HEK293 (cell line): ENCODE data around the gene DUSP22.

Source experiments
- EGR2 ChIP-seq: fragments of 450-650 bp; formaldehyde crosslinking; IDR thresholded peaks from 2 replicates; pipeline ENCODE4 v1.5.1; 2016; ENCODE audit warnings: low read depth, missing biosample characterization, missing genetic modification characterization
- HOXA7 ChIP-seq: sonication (generic); formaldehyde crosslinking; IDR thresholded peaks from 2 replicates; pipeline ENCODE4 v1.8.1; 2022; ENCODE audit warnings: missing genetic modification reagents, borderline replicate concordance
- KLF1 ChIP-seq: fragments of 450-650 bp; formaldehyde crosslinking; IDR thresholded peaks from 2 replicates; pipeline ENCODE4 v1.5.1; 2016; ENCODE audit warnings: missing biosample characterization, missing genetic modification characterization
- PRDM1 ChIP-seq: fragments of 450-650 bp; formaldehyde crosslinking; IDR thresholded peaks from 2 replicates; pipeline ENCODE4; 2016; ENCODE audit warnings: missing biosample characterization, missing genetic modification characterization
- SETDB1 ChIP-seq: IDR thresholded peaks from one replicate; pipeline ENCODE4 v1.6.1; 2017; ENCODE audit warnings: mild to moderate bottlenecking, low read length, moderate library complexity, mixed read lengths; ENCODE audit not compliant: insufficient read length
- ZBTB17 ChIP-seq: fragments of 450-650 bp; formaldehyde crosslinking; IDR thresholded peaks from 2 replicates; pipeline ENCODE4 v1.5.1; 2016; ENCODE audit warnings: missing biosample characterization, missing genetic modification characterization
- ZFP3 ChIP-seq: fragments of 450-650 bp; formaldehyde crosslinking; IDR thresholded peaks from 2 replicates; pipeline ENCODE4 v1.5.1; 2016; ENCODE audit warnings: low read depth, missing biosample characterization, missing genetic modification characterization
- ZNF112 ChIP-seq: fragments of 450-650 bp; formaldehyde crosslinking; IDR thresholded peaks from 2 replicates; pipeline ENCODE4 v1.5.0; 2017; ENCODE audit warnings: missing biosample characterization, missing genetic modification characterization
- ZNF174 ChIP-seq: fragments of 450-650 bp; formaldehyde crosslinking; IDR thresholded peaks from 2 replicates; pipeline ENCODE4 v1.5.0; 2017; ENCODE audit warnings: missing biosample characterization, mild to moderate bottlenecking, missing genetic modification characterization
- ZNF175 ChIP-seq: fragments of 450-650 bp; formaldehyde crosslinking; IDR thresholded peaks from 2 replicates; pipeline ENCODE4 v1.5.1; 2016; ENCODE audit warnings: missing biosample characterization, missing genetic modification characterization
- ZNF184 ChIP-seq: fragments of 450-650 bp; IDR thresholded peaks from 2 replicates; pipeline ENCODE4 v1.5.1; 2018; ENCODE audit warnings: missing biosample characterization, mild to moderate bottlenecking, missing genetic modification characterization
- ZNF211 ChIP-seq: fragments of 450-650 bp; formaldehyde crosslinking; IDR thresholded peaks from 2 replicates; pipeline ENCODE4 v1.5.1; 2016; ENCODE audit warnings: low read depth, missing biosample characterization, missing genetic modification characterization
- ZNF274 ChIP-seq, 2 experiments: fragments of 200-500 bp in 1 of 2; fragments of 450-650 bp in 1 of 2; sonication (Bioruptor generic) in 1 of 2; formaldehyde crosslinking in 1 of 2; IDR thresholded peaks; 2 replicates each; pipeline versions ENCODE4 v1.5.1 to v1.6.1; 2014 to 2016; ENCODE audit warnings: borderline replicate concordance in 1 of 2, inconsistent platforms in 1 of 2, low read length in 1 of 2, missing biosample characterization in 1 of 2, missing genetic modification characterization in 1 of 2
- ZNF362 ChIP-seq: fragments of 450-650 bp; formaldehyde crosslinking; IDR thresholded peaks from 2 replicates; pipeline ENCODE4 v1.5.1; 2016; ENCODE audit warnings: missing biosample characterization, missing genetic modification characterization
- ZNF423 ChIP-seq: fragments of 450-650 bp; formaldehyde crosslinking; IDR thresholded peaks from 2 replicates; pipeline ENCODE4 v1.5.1; 2016; ENCODE audit warnings: missing biosample characterization, missing genetic modification characterization
- ZNF501 ChIP-seq: fragments of 450-650 bp; formaldehyde crosslinking; IDR thresholded peaks from 2 replicates; pipeline ENCODE4 v1.5.1; 2016; ENCODE audit warnings: missing biosample characterization, missing genetic modification characterization
- ZNF514 ChIP-seq: fragments of 450-650 bp; formaldehyde crosslinking; IDR thresholded peaks from 2 replicates; pipeline ENCODE4 v1.5.1; 2016; ENCODE audit warnings: missing biosample characterization, missing genetic modification characterization
- ZNF529 ChIP-seq: fragments of 450-650 bp; formaldehyde crosslinking; IDR thresholded peaks from 2 replicates; pipeline ENCODE4 v1.5.1; 2017; ENCODE audit warnings: missing genetic modification characterization, missing biosample characterization; ENCODE audit not compliant: insufficient replicate concordance
- ZNF548 ChIP-seq: fragments of 450-650 bp; formaldehyde crosslinking; IDR thresholded peaks from 2 replicates; pipeline ENCODE4 v1.5.1; 2016; ENCODE audit warnings: missing biosample characterization, missing genetic modification characterization
- ZNF549 ChIP-seq: fragments of 450-650 bp; IDR thresholded peaks from 2 replicates; pipeline ENCODE4 v1.5.1; 2018; ENCODE audit warnings: missing biosample characterization, missing genetic modification characterization, mild to moderate bottlenecking, inconsistent platforms, moderate library complexity
- ZNF561 ChIP-seq: fragments of 450-650 bp; IDR thresholded peaks from 2 replicates; pipeline ENCODE4 v1.5.1; 2018; ENCODE audit warnings: missing biosample characterization, missing genetic modification characterization, borderline replicate concordance
- ZNF704 ChIP-seq: fragments of 450-650 bp; formaldehyde crosslinking; IDR thresholded peaks from 2 replicates; pipeline ENCODE4 v1.5.1; 2016; ENCODE audit warnings: missing biosample characterization, missing genetic modification characterization
- ZNF768 ChIP-seq: fragments of 450-650 bp; formaldehyde crosslinking; IDR thresholded peaks from 2 replicates; pipeline ENCODE4 v1.5.1; 2018; ENCODE audit warnings: missing biosample characterization, mild to moderate bottlenecking, missing genetic modification characterization
- ZNF792 ChIP-seq: fragments of 450-650 bp; formaldehyde crosslinking; IDR thresholded peaks from 2 replicates; pipeline ENCODE4 v1.5.1; 2016; ENCODE audit warnings: missing biosample characterization, missing genetic modification characterization
- ZNF843 ChIP-seq: fragments of 450-650 bp; formaldehyde crosslinking; IDR thresholded peaks from 2 replicates; pipeline ENCODE4 v1.5.1; 2016; ENCODE audit warnings: missing biosample characterization, missing genetic modification characterization
- ZSCAN16 ChIP-seq: fragments of 450-650 bp; formaldehyde crosslinking; IDR thresholded peaks from 2 replicates; pipeline ENCODE4 v1.5.1; 2016; ENCODE audit warnings: missing biosample characterization, missing genetic modification characterization
- ZSCAN5A ChIP-seq: fragments of 450-650 bp; formaldehyde crosslinking; IDR thresholded peaks from 2 replicates; pipeline ENCODE4 v1.5.1; 2016; ENCODE audit warnings: missing biosample characterization, missing genetic modification characterization
- TF ChIP-seq, protein P1 (sequence below): fragments of 450-650 bp; formaldehyde crosslinking; IDR thresholded peaks from 2 replicates; pipeline ENCODE4 v1.5.1; 2016; ENCODE audit warnings: missing biosample characterization, missing genetic modification characterization
- TF ChIP-seq, protein P2 (sequence below): fragments of 450-650 bp; formaldehyde crosslinking; IDR thresholded peaks from 2 replicates; pipeline ENCODE4; 2016; ENCODE audit warnings: missing biosample characterization, missing genetic modification characterization
- TF ChIP-seq, protein P3 (sequence below): IDR thresholded peaks from 2 replicates; pipeline ENCODE4 v1.6.1; 2011; ENCODE audit warnings: mild to moderate bottlenecking, low read depth, low read length, borderline replicate concordance

DUSP22 gene

DNA sequence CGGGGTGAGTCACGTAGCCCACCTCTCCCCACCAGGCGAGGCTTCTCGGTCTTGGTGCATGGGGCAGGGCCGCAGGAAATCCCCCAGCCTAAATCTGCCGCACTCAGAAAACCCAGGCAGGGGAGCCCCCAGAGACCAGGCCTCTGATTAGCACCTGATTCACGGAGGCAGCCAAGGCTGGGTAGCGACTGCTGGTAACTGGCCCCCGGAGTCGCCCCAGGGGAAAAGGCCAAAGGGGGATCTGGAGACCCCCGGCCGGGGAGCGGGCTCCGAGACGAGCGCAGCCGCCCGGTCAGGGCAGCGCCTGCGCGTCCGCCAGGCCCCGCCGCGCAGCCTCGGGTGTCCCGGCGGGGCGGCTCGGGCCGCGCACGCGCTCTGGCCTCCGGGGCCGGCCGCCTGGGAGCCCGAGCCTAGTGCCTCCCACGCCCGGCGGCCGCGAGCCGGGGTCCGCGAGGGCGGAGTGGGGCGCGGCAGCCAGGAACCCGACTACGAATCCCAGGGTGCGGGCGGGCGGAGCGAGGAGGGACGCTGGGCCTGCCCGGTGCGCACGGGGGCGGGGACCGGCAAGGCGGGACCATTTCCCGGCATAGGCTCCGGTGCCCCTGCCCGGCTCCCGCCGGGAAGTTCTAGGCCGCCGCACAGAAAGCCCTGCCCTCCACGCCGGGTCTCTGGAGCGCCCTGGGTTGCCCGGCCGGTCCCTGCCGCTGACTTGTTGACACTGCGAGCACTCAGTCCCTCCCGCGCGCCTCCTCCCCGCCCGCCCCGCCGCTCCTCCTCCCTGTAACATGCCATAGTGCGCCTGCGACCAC is at the start of gene DUSP22 (continued):
- TF ChIP-seq ZFP3 (tag by site-specific recombination) (no peak), ZNF704 (tag by site-specific recombination) (no peak), ZNF174 (tag by site-specific recombination) (no peak), ZNF362 (no peak), HOXA7 (CRISPR knock-in tag) (no peak), EGR2 (tag by site-specific recombination) (peak; percentile 62), ZNF561 (tag by site-specific recombination) (no peak), ZNF843 (tag by site-specific recombination) (no peak), KLF1 (tag by site-specific recombination) (peak; percentile 43; the same call in 1 of the 2 replicates), ZSCAN5A (tag by site-specific recombination) (no peak), ZNF211 (tag by site-specific recombination) (no peak), ZNF274 (IDR thresholded peaks at IDR 0.05; ENCODE audit: low read length) (no peak), ZNF274 (tag by site-specific recombination; IDR thresholded peaks at IDR 0.05; ENCODE audit: borderline replicate concordance) (no peak), ZNF184 (no peak), ZNF792 (no peak), ZNF501 (no peak), PRDM1 (tag by site-specific recombination) (no peak), ZNF549 (tag by site-specific recombination) (no peak), ZNF423 (tag by site-specific recombination) (peak; percentile 8; the same call in 1 of the 2 replicates), ZNF548 (tag by site-specific recombination) (no peak), SETDB1 (no peak), ZNF175 (no peak), ZSCAN16 (tag by site-specific recombination) (0 out of 2 replicates have a peak, but pooled peaks have one; percentile 17), ZNF112 (tag by site-specific recombination) (no peak), ZNF529 (tag by site-specific recombination) (no peak), ZBTB17 (tag by site-specific recombination) (peak; percentile 60), ZNF514 (tag by site-specific recombination) (no peak), ZNF768 (no peak)
- TF ChIP-seq, protein P1, sequence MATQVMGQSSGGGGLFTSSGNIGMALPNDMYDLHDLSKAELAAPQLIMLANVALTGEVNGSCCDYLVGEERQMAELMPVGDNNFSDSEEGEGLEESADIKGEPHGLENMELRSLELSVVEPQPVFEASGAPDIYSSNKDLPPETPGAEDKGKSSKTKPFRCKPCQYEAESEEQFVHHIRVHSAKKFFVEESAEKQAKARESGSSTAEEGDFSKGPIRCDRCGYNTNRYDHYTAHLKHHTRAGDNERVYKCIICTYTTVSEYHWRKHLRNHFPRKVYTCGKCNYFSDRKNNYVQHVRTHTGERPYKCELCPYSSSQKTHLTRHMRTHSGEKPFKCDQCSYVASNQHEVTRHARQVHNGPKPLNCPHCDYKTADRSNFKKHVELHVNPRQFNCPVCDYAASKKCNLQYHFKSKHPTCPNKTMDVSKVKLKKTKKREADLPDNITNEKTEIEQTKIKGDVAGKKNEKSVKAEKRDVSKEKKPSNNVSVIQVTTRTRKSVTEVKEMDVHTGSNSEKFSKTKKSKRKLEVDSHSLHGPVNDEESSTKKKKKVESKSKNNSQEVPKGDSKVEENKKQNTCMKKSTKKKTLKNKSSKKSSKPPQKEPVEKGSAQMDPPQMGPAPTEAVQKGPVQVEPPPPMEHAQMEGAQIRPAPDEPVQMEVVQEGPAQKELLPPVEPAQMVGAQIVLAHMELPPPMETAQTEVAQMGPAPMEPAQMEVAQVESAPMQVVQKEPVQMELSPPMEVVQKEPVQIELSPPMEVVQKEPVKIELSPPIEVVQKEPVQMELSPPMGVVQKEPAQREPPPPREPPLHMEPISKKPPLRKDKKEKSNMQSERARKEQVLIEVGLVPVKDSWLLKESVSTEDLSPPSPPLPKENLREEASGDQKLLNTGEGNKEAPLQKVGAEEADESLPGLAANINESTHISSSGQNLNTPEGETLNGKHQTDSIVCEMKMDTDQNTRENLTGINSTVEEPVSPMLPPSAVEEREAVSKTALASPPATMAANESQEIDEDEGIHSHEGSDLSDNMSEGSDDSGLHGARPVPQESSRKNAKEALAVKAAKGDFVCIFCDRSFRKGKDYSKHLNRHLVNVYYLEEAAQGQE (tag by site-specific recombination): no peak
- TF ChIP-seq, protein P2, sequence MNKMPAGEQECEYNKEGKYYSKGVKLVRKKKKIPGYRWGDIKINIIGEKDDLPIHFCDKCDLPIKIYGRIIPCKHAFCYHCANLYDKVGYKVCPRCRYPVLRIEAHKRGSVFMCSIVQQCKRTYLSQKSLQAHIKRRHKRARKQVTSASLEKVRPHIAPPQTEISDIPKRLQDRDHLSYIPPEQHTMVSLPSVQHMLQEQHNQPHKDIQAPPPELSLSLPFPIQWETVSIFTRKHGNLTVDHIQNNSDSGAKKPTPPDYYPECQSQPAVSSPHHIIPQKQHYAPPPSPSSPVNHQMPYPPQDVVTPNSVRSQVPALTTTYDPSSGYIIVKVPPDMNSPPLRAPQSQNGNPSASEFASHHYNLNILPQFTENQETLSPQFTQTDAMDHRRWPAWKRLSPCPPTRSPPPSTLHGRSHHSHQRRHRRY (tag by site-specific recombination): no peak
- TF ChIP-seq, protein P3, sequence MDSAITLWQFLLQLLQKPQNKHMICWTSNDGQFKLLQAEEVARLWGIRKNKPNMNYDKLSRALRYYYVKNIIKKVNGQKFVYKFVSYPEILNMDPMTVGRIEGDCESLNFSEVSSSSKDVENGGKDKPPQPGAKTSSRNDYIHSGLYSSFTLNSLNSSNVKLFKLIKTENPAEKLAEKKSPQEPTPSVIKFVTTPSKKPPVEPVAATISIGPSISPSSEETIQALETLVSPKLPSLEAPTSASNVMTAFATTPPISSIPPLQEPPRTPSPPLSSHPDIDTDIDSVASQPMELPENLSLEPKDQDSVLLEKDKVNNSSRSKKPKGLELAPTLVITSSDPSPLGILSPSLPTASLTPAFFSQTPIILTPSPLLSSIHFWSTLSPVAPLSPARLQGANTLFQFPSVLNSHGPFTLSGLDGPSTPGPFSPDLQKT: no peak
